WI38 (cell line): ENCODE measurements around the gene C9orf72.

Experiments
- H3K4me3 ChIP-seq: 2 replicates; pipeline ENCODE4 v1.5.1; 2011; ENCODE audit warnings: low read depth, mild to moderate bottlenecking, control low read depth, low read length
- TF ChIP-seq, protein P1 (sequence below): IDR thresholded peaks from 2 replicates; pipeline ENCODE4 v1.5.1; 2012; ENCODE audit warnings: low read depth, mild to moderate bottlenecking, control low read depth, low read length

C9orf72 gene

DNA sequence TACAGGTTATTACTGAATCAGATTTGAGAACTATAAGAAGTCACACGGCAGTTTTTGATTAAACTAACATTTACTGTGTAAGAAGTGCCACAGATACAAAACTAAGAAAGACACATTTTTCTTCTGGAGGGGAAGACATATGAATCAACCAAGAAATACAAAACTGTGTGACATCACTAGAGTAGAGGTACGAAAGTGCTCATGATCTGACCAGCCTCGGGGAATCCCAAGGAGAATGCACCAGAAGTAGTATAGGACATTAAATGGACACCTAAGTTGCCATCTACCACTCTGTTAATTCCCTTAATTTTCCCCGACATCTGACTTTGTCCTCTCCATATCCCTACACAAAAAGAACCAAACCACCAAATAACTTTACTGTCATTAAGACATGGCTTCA is 54.5 kb downstream of the C9orf72 start:
- H3K4me3 ChIP-seq, result no peak overlapping the region
- TF ChIP-seq, protein P1, sequence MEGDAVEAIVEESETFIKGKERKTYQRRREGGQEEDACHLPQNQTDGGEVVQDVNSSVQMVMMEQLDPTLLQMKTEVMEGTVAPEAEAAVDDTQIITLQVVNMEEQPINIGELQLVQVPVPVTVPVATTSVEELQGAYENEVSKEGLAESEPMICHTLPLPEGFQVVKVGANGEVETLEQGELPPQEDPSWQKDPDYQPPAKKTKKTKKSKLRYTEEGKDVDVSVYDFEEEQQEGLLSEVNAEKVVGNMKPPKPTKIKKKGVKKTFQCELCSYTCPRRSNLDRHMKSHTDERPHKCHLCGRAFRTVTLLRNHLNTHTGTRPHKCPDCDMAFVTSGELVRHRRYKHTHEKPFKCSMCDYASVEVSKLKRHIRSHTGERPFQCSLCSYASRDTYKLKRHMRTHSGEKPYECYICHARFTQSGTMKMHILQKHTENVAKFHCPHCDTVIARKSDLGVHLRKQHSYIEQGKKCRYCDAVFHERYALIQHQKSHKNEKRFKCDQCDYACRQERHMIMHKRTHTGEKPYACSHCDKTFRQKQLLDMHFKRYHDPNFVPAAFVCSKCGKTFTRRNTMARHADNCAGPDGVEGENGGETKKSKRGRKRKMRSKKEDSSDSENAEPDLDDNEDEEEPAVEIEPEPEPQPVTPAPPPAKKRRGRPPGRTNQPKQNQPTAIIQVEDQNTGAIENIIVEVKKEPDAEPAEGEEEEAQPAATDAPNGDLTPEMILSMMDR, result no peak

- H3K4me3 ChIP-seq, result no peak overlapping the region
- TF ChIP-seq, protein P1, result no peak
Measured at GRCh38 chr9:27518006-27518405, 55.3 kb downstream of the C9orf72 start.

- H3K4me3 ChIP-seq, result no peak overlapping the region
- TF ChIP-seq, protein P1, result no peak
Measured at GRCh38 chr9:27514551-27514950, 58.7 kb downstream of the C9orf72 start.

- TF ChIP-seq, protein P1, result no peak
- H3K4me3 ChIP-seq, result no peak overlapping the region
Measured at GRCh38 chr9:27511771-27512170, 61.5 kb downstream of the C9orf72 start.

GRCh38 chr9:27510780-27511179 is 62.5 kb downstream of the C9orf72 start:
- TF ChIP-seq, protein P1, result no peak
- H3K4me3 ChIP-seq, result no peak overlapping the region

DNA sequence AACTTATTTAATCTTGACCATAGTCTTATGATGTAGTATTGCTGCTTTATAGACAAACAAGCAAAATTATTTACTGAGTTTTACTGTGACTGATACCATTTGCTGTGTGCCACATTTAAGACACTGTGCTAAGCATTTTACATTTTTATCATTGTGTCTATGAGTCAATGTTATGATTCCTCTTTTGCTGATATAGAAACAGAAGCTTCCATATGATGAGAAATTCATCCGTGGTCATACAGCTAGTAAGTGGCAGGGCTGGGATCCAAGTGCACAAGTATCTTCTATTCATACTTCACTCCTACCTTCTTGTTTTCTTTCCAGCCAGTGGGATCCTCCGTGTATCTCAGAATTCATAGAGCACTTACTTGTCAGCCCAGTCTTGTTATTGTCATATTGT is 66.3 kb downstream of the C9orf72 start:
- TF ChIP-seq, protein P1, result no peak
- no peak overlapping the region for H3K4me3 ChIP-seq

GRCh38 chr9:27505744-27506161 is 67.5 kb downstream of the C9orf72 start:
- H3K4me3 ChIP-seq, result no peak overlapping the region
- TF ChIP-seq, protein P1, result no peak
